ENCODE data around the gene CEP192.

The CEP192 gene

DNA sequence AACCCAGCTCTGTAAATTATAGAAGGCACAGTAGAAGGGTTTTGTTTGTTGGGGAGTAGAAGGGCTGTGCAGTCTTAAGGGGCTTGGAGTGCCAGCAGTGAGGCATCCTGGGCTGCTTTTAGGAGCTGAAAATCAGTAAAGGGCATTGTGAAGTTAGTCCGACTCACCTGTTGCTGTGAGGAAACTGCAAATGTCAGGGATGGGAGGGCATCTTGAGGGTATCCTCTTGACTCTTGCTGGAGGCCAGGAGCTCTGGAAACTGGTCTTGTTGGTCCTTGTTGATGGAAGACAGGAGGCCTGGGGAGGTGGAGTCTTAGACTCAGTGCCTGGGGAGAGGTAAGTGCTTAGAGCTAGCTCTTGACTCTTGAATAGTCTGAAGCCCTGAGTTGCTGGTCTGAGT is 14.1 kb downstream of the CEP192 start:
- H3K4me3 ChIP-seq (ENCODE audit: low read depth, low read length) = no peak overlapping the region
- no peak overlapping the region for H3K27ac ChIP-seq (ENCODE audit: extremely low read depth, low read depth, low read length)
- ChIA-PET POLR2A (interaction anchor here (1.8 kb wide), 1 partner anchor 14 kb away, joined by 6 read pairs; the partner anchor contains the start of gene CEP192), CTCF (interaction anchor here (0.7 to 2.9 kb wide), 7 partner anchors 9 to 626 kb away, joined by 3 to 13 read pairs (median 3); no protein-coding TSS in a partner anchor)
- no peaks in the 10 kb centered on the region for H3K9me3 ChIP-seq (ENCODE audit: control insufficient read depth, insufficient read depth, low read depth, low read length)
- H3K36me3 ChIP-seq (ENCODE audit: control insufficient read depth in 2 of 2, insufficient read depth in 1 of 2, low read length in 2 of 2) = peaks cover 46 to 62% of the 10 kb centered on the region in 2 experiments
- no peaks in the 10 kb centered on the region for H3K4me1 ChIP-seq (ENCODE audit: control insufficient read depth, insufficient read depth, low read length)
- peak; percentile 66 for TF ChIP-seq SCRT2 (tag by site-specific recombination; IDR thresholded peaks at IDR 0.05)
- TF ChIP-seq ZNF792 (tag by site-specific recombination; IDR thresholded peaks at IDR 0.05) = no peak

DNA sequence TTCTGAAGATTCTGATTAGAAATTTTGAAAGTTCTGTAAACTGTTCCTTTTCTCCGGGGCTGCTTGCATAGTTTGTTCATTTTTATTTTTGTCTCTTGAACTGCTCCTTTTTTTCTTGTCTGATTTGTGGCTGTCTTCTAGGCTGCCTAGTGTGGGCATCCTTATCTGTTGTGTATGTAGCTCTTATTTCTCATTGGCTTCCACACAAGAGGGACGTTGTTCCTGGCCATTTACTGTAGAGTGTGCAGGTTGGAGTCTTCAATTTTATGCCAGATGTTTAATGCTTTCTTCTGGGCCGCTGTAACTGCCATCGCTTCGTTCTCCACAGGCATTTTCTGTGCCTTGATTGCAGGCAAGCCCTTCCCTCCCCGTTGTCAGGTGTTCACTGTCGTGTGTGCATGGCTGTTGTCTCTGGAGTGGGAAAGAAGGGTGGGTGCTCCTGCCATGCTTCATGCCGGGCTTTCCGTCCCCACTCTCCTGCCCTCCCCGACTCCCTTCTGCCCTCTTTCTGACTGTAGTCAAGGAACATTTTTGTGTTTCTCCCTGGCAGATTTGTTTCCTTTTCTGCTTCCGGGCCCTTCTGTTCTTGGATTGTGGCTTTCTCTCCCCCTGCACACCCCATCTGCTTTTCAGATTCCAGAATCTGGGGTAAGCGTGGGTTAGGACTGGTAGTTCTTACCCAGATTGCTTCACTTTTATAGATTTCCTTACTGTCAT is 15.5 kb downstream of the CEP192 start:
- Histone ChIP-seq H3K36me3 (ENCODE audit: control insufficient read depth in 2 of 2, insufficient read depth in 1 of 2, low read length in 2 of 2) (peaks cover 53 to 56% of the 10 kb centered on the region in 2 experiments), H3K9me3 (ENCODE audit: control insufficient read depth, insufficient read depth, low read depth, low read length) (no peaks in the 10 kb centered on the region), H3K4me1 (ENCODE audit: control insufficient read depth, insufficient read depth, low read length) (no peaks in the 10 kb centered on the region), H3K4me3 (ENCODE audit: low read depth, low read length) (no peak overlapping the region), H3K27ac (ENCODE audit: extremely low read depth, low read depth, low read length) (no peak overlapping the region)
- ChIA-PET POLR2A (interaction anchor here (1.8 kb wide), 1 partner anchor 15 kb away, joined by 6 read pairs; the partner anchor contains the start of gene CEP192), CTCF (interaction anchor here (0.6 to 1.3 kb wide), 5 partner anchors 13 to 153 kb away, joined by 3 to 4 read pairs (median 3); no protein-coding TSS in a partner anchor)
- no peak for TF ChIP-seq BCL11A (tag by site-specific recombination; IDR thresholded peaks at IDR 0.05; ENCODE audit: low read depth)
- TF ChIP-seq ZNF394 (tag by site-specific recombination; IDR thresholded peaks at IDR 0.05; ENCODE audit: borderline replicate concordance) = no peak
- TF ChIP-seq ZNF658 (tag by site-specific recombination; IDR thresholded peaks at IDR 0.05) = no peak
- no peak for TF ChIP-seq ZNF529 (tag by site-specific recombination; IDR thresholded peaks at IDR 0.05; ENCODE audit: insufficient replicate concordance)
- TF ChIP-seq, protein P1, sequence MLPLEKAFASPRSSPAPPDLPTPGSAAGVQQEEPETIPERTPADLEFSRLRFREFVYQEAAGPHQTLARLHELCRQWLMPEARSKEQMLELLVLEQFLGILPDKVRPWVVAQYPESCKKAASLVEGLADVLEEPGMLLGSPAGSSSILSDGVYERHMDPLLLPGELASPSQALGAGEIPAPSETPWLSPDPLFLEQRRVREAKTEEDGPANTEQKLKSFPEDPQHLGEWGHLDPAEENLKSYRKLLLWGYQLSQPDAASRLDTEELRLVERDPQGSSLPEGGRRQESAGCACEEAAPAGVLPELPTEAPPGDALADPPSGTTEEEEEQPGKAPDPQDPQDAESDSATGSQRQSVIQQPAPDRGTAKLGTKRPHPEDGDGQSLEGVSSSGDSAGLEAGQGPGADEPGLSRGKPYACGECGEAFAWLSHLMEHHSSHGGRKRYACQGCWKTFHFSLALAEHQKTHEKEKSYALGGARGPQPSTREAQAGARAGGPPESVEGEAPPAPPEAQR (tag by site-specific recombination; IDR thresholded peaks at IDR 0.05) = no peak
- TF ChIP-seq, protein P2, sequence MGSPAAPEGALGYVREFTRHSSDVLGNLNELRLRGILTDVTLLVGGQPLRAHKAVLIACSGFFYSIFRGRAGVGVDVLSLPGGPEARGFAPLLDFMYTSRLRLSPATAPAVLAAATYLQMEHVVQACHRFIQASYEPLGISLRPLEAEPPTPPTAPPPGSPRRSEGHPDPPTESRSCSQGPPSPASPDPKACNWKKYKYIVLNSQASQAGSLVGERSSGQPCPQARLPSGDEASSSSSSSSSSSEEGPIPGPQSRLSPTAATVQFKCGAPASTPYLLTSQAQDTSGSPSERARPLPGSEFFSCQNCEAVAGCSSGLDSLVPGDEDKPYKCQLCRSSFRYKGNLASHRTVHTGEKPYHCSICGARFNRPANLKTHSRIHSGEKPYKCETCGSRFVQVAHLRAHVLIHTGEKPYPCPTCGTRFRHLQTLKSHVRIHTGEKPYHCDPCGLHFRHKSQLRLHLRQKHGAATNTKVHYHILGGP (tag by site-specific recombination; IDR thresholded peaks at IDR 0.05) = no peak
- no peak for TF ChIP-seq FEZF1 (tag by site-specific recombination; IDR thresholded peaks at IDR 0.05)
- TF ChIP-seq ZNF23 (tag by site-specific recombination; IDR thresholded peaks at IDR 0.05; ENCODE audit: borderline replicate concordance) = no peak

DNA sequence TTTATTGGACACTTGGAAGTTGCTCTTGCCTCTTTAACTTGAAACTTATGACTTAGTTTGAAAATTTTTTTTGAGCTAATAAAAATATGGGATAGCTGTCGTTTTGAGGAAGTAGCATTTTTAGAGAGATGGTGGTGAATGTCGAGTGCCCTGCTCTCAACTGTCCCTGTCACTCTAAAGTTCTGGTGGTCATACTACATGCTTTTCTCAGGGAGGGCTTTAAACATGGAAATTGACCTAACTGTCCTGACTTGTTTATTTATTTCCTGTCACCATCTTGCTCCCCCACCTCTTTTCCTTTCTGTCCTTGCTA is 16.0 kb downstream of the CEP192 start:
- Histone ChIP-seq H3K4me1 (ENCODE audit: control insufficient read depth, insufficient read depth, low read length) (no peaks in the 10 kb centered on the region), H3K9me3 (ENCODE audit: control insufficient read depth, insufficient read depth, low read depth, low read length) (no peaks in the 10 kb centered on the region), H3K4me3 (ENCODE audit: low read depth, low read length) (no peak overlapping the region), H3K27ac (ENCODE audit: extremely low read depth, low read depth, low read length) (no peak overlapping the region), H3K36me3 (ENCODE audit: control insufficient read depth in 2 of 2, insufficient read depth in 1 of 2, low read length in 2 of 2) (peaks cover 52 to 58% of the 10 kb centered on the region in 2 experiments)
- POLR2A ChIA-PET = interaction anchor here (2.9 kb wide), 1 partner anchor 16 kb away, joined by 10 read pairs; the partner anchor contains the start of gene CEP192
- CTCF ChIA-PET = interaction anchor here (0.6 kb wide), 1 partner anchor 34 kb away, joined by 3 read pairs; no protein-coding TSS in a partner anchor
- TF ChIP-seq ZNF214 (tag by site-specific recombination; IDR thresholded peaks at IDR 0.05; ENCODE audit: borderline replicate concordance) (no peak), ZNF23 (tag by site-specific recombination; IDR thresholded peaks at IDR 0.05; ENCODE audit: borderline replicate concordance) (no peak), MYNN (tag by site-specific recombination; IDR thresholded peaks at IDR 0.05; ENCODE audit: borderline replicate concordance) (no peak), ZNF174 (tag by site-specific recombination; IDR thresholded peaks at IDR 0.05) (no peak), ZNF239 (tag by site-specific recombination; IDR thresholded peaks at IDR 0.05) (no peak), MEIS1 (CRISPR knock-in tag; IDR thresholded peaks at IDR 0.05; ENCODE audit: borderline replicate concordance) (no peak), SCRT1 (tag by site-specific recombination; IDR thresholded peaks at IDR 0.05; ENCODE audit: borderline replicate concordance) (no peak), ZNF843 (tag by site-specific recombination; IDR thresholded peaks at IDR 0.05) (no peak), SP7 (tag by site-specific recombination; IDR thresholded peaks at IDR 0.05) (no peak), ZNF157 (tag by site-specific recombination; IDR thresholded peaks at IDR 0.05) (no peak), ZSCAN16 (tag by site-specific recombination; IDR thresholded peaks at IDR 0.05) (no peak)
